HEK293 (cell line): ENCODE data around the gene AADAC.

ENCODE experiments used
- SETDB1 ChIP-seq: IDR thresholded peaks from one replicate; pipeline ENCODE4 v1.6.1; 2017; ENCODE audit warnings: mild to moderate bottlenecking, low read length, moderate library complexity, mixed read lengths; ENCODE audit not compliant: insufficient read length
- ZFHX2 ChIP-seq: fragments of 450-650 bp; formaldehyde crosslinking; conservative IDR thresholded peaks from 2 replicates; pipeline ENCODE4 v1.5.1; 2016; ENCODE audit warnings: missing biosample characterization, missing genetic modification characterization
- ZNF2 ChIP-seq: fragments of 450-650 bp; formaldehyde crosslinking; IDR thresholded peaks from 2 replicates; pipeline ENCODE4 v1.5.1; 2016; ENCODE audit warnings: missing biosample characterization, missing genetic modification characterization
- ZNF354C ChIP-seq: fragments of 450-650 bp; formaldehyde crosslinking; IDR thresholded peaks from 2 replicates; pipeline ENCODE4 v1.5.1; 2016; ENCODE audit warnings: missing biosample characterization, missing genetic modification characterization, low read depth, borderline replicate concordance
- ZNF558 ChIP-seq: fragments of 450-650 bp; formaldehyde crosslinking; IDR thresholded peaks from 2 replicates; pipeline ENCODE4 v1.5.1; 2016; ENCODE audit warnings: missing biosample characterization, missing genetic modification characterization
- ZNF654 ChIP-seq: fragments of 450-650 bp; formaldehyde crosslinking; IDR thresholded peaks from 2 replicates; pipeline ENCODE4 v1.5.1; 2016; ENCODE audit warnings: low read depth, missing biosample characterization, missing genetic modification characterization
- ZNF658 ChIP-seq: fragments of 450-650 bp; formaldehyde crosslinking; IDR thresholded peaks from 2 replicates; pipeline ENCODE4; 2016; ENCODE audit warnings: missing biosample characterization, missing genetic modification characterization
- ZNF664 ChIP-seq: fragments of 450-650 bp; formaldehyde crosslinking; IDR thresholded peaks from 2 replicates; pipeline ENCODE4 v1.5.1; 2016; ENCODE audit warnings: missing biosample characterization, missing genetic modification characterization

DNA sequence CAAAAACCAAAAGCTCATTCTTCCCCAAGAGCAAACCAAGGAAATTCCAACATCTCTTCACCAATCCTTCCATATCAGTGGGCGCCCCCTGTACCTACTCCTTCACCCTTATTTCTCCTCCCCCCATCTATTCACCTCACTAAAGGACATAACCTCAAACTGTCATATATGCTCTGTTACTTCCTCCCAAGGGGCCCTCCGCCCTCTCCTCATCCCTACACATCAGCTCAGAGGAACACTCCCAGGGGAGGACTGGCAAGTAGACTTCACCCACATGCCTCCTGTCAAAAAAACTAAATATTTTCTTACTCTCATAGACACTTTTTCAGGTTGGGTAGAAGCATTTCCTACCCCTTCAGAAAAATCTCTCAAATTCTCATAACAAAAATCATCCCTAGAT is 2.4 kb upstream of the AADAC start:
- TF ChIP-seq ZNF658 (no peak), ZNF664 (tag by site-specific recombination) (no peak), SETDB1 (no peak), ZNF654 (no peak), ZNF558 (tag by site-specific recombination) (no peak), ZNF354C (tag by site-specific recombination) (no peak), ZNF2 (tag by site-specific recombination) (no peak), ZFHX2 (tag by site-specific recombination) (no peak)
